DND-41 (cell line): Measurements from ENCODE around the gene ESCO1.

Experiments
- CTCF ChIP-seq: IDR thresholded peaks from 2 replicates; pipeline ENCODE4 v1.5.1; 2012; ENCODE audit warnings: borderline replicate concordance, low read length, moderate library complexity, mild to moderate bottlenecking; ENCODE audit not compliant: poor library complexity, severe bottlenecking; ENCODE audit errors: extremely low read depth
- EZH2 ChIP-seq: IDR thresholded peaks from 3 replicates; pipeline ENCODE4 v1.6.1; 2012; ENCODE audit warnings: borderline replicate concordance, low read depth, mild to moderate bottlenecking, moderate library complexity, low read length, inconsistent platforms; ENCODE audit not compliant: severe bottlenecking

- TF ChIP-seq CTCF (no peak), EZH2 (no peak)
These were observed 100.5 kb downstream of the ESCO1 start for GRCh38 chr18:21499997-21500396.
